Pancreas (tissue), 10 donors: ENCODE data around the gene MIEN1. TPM values are rescaled to one million over a fixed set of nuclear protein-coding genes. Genes with fewer than 3 reads are reported as not detected.

Experiments
- ATAC-seq, 4 donors: fragments of 200-7000 bp; cut with Tn5 transposase; one replicate each; pipeline versions ENCODE4 v1.8.0 to v1.9.1; 2020; ENCODE audit warnings: mild to moderate bottlenecking in 4 of 4, moderate library complexity in 4 of 4
- DNase-seq, 6 donors: peaks; one replicate each; pipeline ENCODE4 v3.0.0-alpha.2; 2020
- FAIRE-seq: peaks from 2 replicates; lab custom pipeline; 2012; peaks lifted over from hg19 to GRCh38; lab: Jason Lieb, UNC
- H3K27ac ChIP-seq, 4 donors: fragments of 200-600 bp; sonication (generic); 1 replicate in 3 of 4; 2 replicates in 1 of 4; pipeline versions ENCODE4 v1.5.0 to v1.8.0; 2020
- H3K27me3 ChIP-seq, 4 donors: fragments of 200-600 bp; one replicate each; pipeline ENCODE4 v1.8.0; 2021
- H3K36me3 ChIP-seq, 3 donors: fragments of 200-600 bp; sonication (generic) in 1 of 3; one replicate each; pipeline versions ENCODE4 v1.5.0 to v1.8.0; 2020 to 2021
- H3K4me1 ChIP-seq, 3 donors: fragments of 200-600 bp; one replicate each; pipeline ENCODE4 v1.8.0; 2021
- H3K4me3 ChIP-seq, 4 donors: fragments of 200-600 bp; sonication (generic) in 2 of 4; one replicate each; pipeline versions ENCODE4 v1.5.0 to v1.8.0; 2020 to 2021
- H3K9me3 ChIP-seq, 4 donors: fragments of 200-600 bp; one replicate each; pipeline ENCODE4 v1.8.0; 2021
- WGBS, 2 donors: extraction: QIAGEN DNeasy Blood & Tissue Kit; methylation state at CpG; one replicate each; pipeline ENCODE4 v1.1.7; 2013; 5-methylcytosine and 5-hydroxymethylcytosine counted together
- intact Hi-C, 3 donors: fragments of 100-400 bp; cut with DNase I; formaldehyde crosslinking; loops; one replicate each; pipeline versions ENCODE4 v1.11.1 to v1.14.2; 2022
- polyA plus RNA-seq, 2 donors: library from polyadenylated mRNA; stranded (reverse); fragments of 200-250 nt; gene quantifications; one replicate each; pipeline ENCODE4 v1.2.3, GENCODE V29; 2013
- total RNA-seq, 6 donors: library from RNA; stranded (reverse); fragmentation: NEBNext Ultra II Directional in 4 of 6; extraction: Animal tissue kit (Norgen Biotek cat#: 25700) in 4 of 6; gene quantifications; one replicate each; pipeline versions ENCODE4 v1.2.1 to v1.2.4, GENCODE V29; 2021 to 2023
- TF ChIP-seq, protein P1 (sequence below), 4 donors: fragments of 200-600 bp; sonication (generic) in 3 of 4; IDR thresholded peaks; one replicate each; pipeline versions ENCODE4 v1.5.0 to v1.8.0; 2021; ENCODE audit warnings: antibody characterized with exemption in 4 of 4
- donor health status: healthy with polysubstance abuse.
- donor health status: DM: no; HTN: no; CAD: no; lungs with moderate emphysema.
- donor health status: DM: no; HTN: no; CAD: no.
- donor health status: control.
- donor health status: control.
- donor health status: Bipolar disorder and iron deficiency.
- donor health status: DM: yes; HTN: yes; CAD: no.
- donor health status: DM: no; HTN: no; CAD: no.
- donor health status: DM: no; HTN: no; CAD: no.
- donor health status: DM: yes; HTN: yes; CAD: no.

MIEN1 gene
- total and polyA plus RNA-seq, 8 donors: 17.0 to 75.2 (median 25.3) TPM

DNA sequence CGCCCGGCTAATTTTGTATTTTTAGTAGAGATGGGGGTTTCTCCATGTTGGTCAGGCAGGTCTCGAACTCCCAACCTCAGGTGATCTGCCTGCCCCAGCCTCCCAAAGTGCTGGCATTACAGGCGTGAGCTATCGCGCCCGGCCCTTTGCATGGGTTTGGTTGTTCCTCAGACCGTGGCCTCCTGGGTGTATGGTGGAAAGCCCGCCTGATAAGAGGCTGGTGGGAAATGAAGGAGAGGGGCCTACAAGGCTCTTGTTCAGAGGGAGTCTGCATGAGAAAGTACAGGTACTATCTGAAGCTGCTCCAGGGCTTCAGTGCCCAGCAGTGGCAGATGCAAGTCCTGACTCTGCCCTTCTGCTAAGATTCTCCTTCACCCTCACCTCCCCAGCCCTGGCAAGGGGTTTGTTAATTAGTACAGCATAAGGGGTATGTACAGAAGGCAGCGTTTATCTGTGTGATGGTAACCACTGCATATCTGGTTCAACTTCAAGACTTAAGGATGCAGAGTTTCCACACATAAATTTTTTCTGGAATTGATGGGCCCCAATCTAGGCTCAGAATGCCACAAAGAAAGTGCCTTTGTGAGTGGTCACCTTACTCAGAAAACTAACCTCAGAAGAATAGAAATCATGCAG lies 31.6 kb upstream of the MIEN1 start:
- DNase-seq: peak in 1 of 6 donors; percentile 28
- no peak for FAIRE-seq
- Histone ChIP-seq H3K9me3 (no peaks in the 10 kb centered on the region), H3K27ac (no peak overlapping the region), H3K4me3 (no peak overlapping the region), H3K27me3 (no peaks in the 10 kb centered on the region), H3K4me1 (no peaks in the 10 kb centered on the region), H3K36me3 (no peaks in the 10 kb centered on the region)
- TF ChIP-seq, protein P1, sequence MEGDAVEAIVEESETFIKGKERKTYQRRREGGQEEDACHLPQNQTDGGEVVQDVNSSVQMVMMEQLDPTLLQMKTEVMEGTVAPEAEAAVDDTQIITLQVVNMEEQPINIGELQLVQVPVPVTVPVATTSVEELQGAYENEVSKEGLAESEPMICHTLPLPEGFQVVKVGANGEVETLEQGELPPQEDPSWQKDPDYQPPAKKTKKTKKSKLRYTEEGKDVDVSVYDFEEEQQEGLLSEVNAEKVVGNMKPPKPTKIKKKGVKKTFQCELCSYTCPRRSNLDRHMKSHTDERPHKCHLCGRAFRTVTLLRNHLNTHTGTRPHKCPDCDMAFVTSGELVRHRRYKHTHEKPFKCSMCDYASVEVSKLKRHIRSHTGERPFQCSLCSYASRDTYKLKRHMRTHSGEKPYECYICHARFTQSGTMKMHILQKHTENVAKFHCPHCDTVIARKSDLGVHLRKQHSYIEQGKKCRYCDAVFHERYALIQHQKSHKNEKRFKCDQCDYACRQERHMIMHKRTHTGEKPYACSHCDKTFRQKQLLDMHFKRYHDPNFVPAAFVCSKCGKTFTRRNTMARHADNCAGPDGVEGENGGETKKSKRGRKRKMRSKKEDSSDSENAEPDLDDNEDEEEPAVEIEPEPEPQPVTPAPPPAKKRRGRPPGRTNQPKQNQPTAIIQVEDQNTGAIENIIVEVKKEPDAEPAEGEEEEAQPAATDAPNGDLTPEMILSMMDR (IDR thresholded peaks at IDR 0.05): no peak
- ATAC-seq: no peak
- WGBS, 2 donors: 80 to 87% methylated on average over 10 of the region's 10 CpGs
- intact Hi-C loops: no loop called here

DNA sequence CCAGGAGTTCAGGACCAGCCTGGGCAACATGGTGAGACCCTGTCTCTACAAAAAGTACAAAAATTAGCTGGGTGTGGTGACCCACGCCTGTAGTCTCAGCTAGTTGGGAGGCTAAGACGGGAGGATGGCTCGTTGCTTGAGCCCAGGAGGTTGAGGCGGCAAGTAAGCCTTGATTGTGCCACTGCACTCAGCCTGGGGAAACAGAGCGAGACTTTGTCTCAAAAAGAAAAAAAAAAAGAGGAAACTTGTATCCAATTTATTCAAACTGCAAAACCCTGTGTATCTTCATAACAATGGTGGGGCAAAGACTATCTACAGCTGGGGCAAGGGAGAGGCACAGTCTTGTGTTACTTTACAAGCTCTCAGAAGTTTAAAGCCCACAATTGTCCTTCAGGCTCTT lies 28.9 kb upstream of the MIEN1 start:
- no peaks in the 10 kb centered on the region for H3K36me3 ChIP-seq
- 68 to 86% methylated on average over 5 of the region's 5 CpGs for WGBS, 2 donors
- no peak overlapping the region for H3K4me3 ChIP-seq
- no peaks in the 10 kb centered on the region for H3K9me3 ChIP-seq
- DNase-seq (no peak), FAIRE-seq (no peak), ATAC-seq (no peak)
- intact Hi-C loops: loop anchor here in 1 of 3 donors (5.0 kb wide), 1 partner anchor 137 kb away; no protein-coding TSS in a partner anchor
- H3K27ac ChIP-seq: no peak overlapping the region
- TF ChIP-seq, protein P1 (IDR thresholded peaks at IDR 0.05): no peak
- no peaks in the 10 kb centered on the region for H3K27me3 ChIP-seq
- H3K4me1 ChIP-seq: no peaks in the 10 kb centered on the region

DNA sequence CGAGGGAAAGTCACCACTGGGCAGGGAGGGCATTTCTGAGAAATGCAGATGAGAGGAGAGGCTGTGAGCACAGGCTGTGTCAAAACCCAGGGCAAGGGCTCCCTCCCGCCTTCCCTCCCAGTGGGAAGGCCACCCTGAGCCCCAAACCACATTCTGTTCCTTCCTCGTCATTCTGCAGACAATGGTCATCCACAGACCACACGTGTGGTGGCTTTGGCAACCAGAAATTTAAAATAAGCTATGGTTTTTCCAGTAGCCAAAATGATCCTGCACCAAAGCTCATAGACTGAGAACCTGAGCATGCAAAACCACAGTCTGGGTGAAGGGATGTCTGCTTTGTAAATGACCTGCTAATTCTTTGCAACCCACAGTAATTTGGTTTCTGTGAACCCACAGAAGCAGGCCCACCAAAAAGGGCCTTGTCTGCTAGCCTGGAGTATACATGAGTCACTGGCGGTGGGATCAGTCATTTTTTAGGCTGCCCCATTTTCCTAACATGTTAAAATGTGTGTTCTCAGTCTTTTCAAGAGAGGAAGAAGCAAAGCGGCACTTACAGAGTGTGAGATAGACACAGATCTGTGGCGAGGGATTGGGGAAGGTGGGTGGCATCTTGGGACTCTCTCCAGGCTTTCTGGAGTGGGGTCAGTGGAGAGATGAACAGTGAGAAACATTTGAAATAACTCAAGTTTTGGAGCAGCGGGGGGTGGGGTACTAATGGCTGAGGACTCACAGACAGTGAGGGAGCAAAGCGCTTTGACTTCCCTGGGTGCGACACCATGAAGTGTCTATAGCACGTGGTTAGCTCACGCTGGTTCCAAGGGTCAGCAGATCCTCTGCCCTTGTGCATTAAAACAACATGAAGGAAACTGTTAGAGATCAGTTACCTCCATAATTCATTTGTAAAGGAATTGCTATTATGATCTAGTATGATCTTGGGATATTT lies 27.9 kb upstream of the MIEN1 start:
- 56 to 59% methylated on average over 12 of the region's 12 CpGs for WGBS, 2 donors
- Histone ChIP-seq H3K9me3 (no peaks in the 10 kb centered on the region), H3K4me3 (no peak overlapping the region), H3K4me1 (peaks cover 0 to 5% (median 4%) of the 10 kb centered on the region in 3 donors), H3K36me3 (no peaks in the 10 kb centered on the region), H3K27ac (no peak overlapping the region), H3K27me3 (no peaks in the 10 kb centered on the region)
- intact Hi-C loops: loop anchor here in 1 of 3 donors (5.0 kb wide), 1 partner anchor 136 kb away; no protein-coding TSS in a partner anchor
- no peak for FAIRE-seq
- no peak for DNase-seq
- TF ChIP-seq, protein P1 (IDR thresholded peaks at IDR 0.05): no peak
- no peak for ATAC-seq

DNA sequence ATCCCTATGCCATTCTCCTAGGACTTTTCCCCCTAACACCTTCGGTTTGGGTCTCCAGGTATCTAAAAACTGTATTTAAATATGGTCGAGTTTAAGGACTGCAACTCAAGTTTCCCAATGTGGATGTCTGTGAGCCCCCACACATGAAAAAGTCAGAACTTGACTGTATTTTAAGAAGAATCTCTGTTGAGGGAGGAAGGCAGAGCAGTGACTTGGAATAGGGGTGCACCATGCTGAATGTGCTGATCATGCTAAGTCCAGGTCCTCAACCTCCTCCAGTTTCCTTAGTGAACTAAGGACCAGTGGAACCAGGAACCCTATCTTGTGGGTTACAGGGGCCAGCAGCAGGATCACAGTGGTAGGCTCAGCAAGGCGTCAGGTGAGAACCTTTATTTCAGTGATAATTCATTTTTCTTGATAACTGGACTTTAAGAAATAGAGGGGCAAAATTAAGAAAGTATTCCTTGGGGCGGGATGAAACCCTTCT lies 26.9 kb upstream of the MIEN1 start:
- WGBS, 2 donors: 62 to 70% methylated on average over 4 of the region's 4 CpGs
- intact Hi-C loops: loop anchor here in 1 of 3 donors (5.0 kb wide), 1 partner anchor 135 kb away; no protein-coding TSS in a partner anchor
- Histone ChIP-seq H3K4me1 (peaks cover 0 to 8% (median 6%) of the 10 kb centered on the region in 3 donors), H3K9me3 (no peaks in the 10 kb centered on the region), H3K27ac (no peak overlapping the region), H3K27me3 (no peaks in the 10 kb centered on the region), H3K36me3 (no peaks in the 10 kb centered on the region), H3K4me3 (no peak overlapping the region)
- FAIRE-seq (no peak), DNase-seq (no peak), ATAC-seq (no peak)
- TF ChIP-seq, protein P1 (IDR thresholded peaks at IDR 0.05): no peak
